Naive thymus-derived CD4-positive, alpha-beta T cell (primary cell): Measurements from ENCODE around the gene ATRN. TPM values are rescaled to one million over a fixed set of nuclear protein-coding genes. Genes with fewer than 3 reads are reported as not detected.

ENCODE experiments used
- ATAC-seq: fragments of 150-1000 bp; cut with Tn5 transposase; 2 replicates; pipeline ENCODE4 v1.10.0; 2021; ENCODE audit warnings: mild to moderate bottlenecking, moderate library complexity
- CTCF ChIA-PET: fragments of 350-600 bp; sonication (Branson Sonifier 250); formaldehyde crosslinking; loops from one replicate; lab custom pipeline; 2021; ENCODE audit warnings: antibody characterized with exemption; lab: Charles Lee
- POLR2A ChIA-PET: fragments of 350-600 bp; sonication (Branson Sonifier 250); formaldehyde crosslinking; loops from one replicate; lab custom pipeline; 2021; ENCODE audit warnings: antibody characterized with exemption, inconsistent platforms; lab: Charles Lee
- DNase-seq, 9 donors: peaks; one replicate each; pipeline versions ENCODE4 v3.0.0 to v3.0.0-alpha.2; 2020 to 2022; ENCODE audit warnings: mixed read lengths in 1 of 9
- H3K27ac ChIP-seq: one replicate; pipeline ENCODE4 v1.7.0; 2013; ENCODE audit warnings: mild to moderate bottlenecking, low read depth, low read length, moderate library complexity
- H3K27me3 ChIP-seq, 2 donors: one replicate each; pipeline ENCODE4 v1.7.0; 2013; ENCODE audit warnings: low read length in 2 of 2, mild to moderate bottlenecking in 2 of 2, moderate library complexity in 2 of 2; ENCODE audit not compliant: control insufficient read depth in 2 of 2, insufficient read depth in 2 of 2
- H3K36me3 ChIP-seq, 3 experiments: 1 replicate in 2 of 3; 2 replicates in 1 of 3; pipeline ENCODE4 v1.7.0; 2013; ENCODE audit warnings: low read length in 3 of 3, mild to moderate bottlenecking in 3 of 3, moderate library complexity in 1 of 3; ENCODE audit not compliant: insufficient read depth in 3 of 3, control insufficient read depth in 2 of 3
- H3K4me1 ChIP-seq, 2 donors: one replicate each; pipeline ENCODE4 v1.7.0; 2013; ENCODE audit warnings: low read length in 2 of 2, mild to moderate bottlenecking in 2 of 2, moderate library complexity in 1 of 2; ENCODE audit not compliant: control insufficient read depth in 2 of 2, insufficient read depth in 2 of 2
- H3K4me3 ChIP-seq: 2 replicates; pipeline ENCODE4 v1.7.0; 2013; ENCODE audit warnings: mild to moderate bottlenecking, low read length
- H3K9me3 ChIP-seq, 3 experiments: 1 replicate in 2 of 3; 2 replicates in 1 of 3; pipeline ENCODE4 v1.7.0; 2013; ENCODE audit warnings: low read length in 3 of 3; ENCODE audit not compliant: control insufficient read depth in 2 of 3
- H3K27ac Mint-ChIP-seq, 9 donors: one replicate each; pipeline ENCODE4 v1.8.0; 2020 to 2022; ENCODE audit warnings: mixed read lengths in 9 of 9, mild to moderate bottlenecking in 8 of 9, moderate library complexity in 5 of 9, inconsistent platforms in 2 of 9
- H3K27me3 Mint-ChIP-seq, 5 donors: one replicate each; pipeline ENCODE4 v1.8.0; 2021 to 2022; ENCODE audit warnings: mixed read lengths in 5 of 5, mild to moderate bottlenecking in 1 of 5
- H3K36me3 Mint-ChIP-seq, 5 donors: one replicate each; pipeline ENCODE4 v1.8.0; 2020 to 2022; ENCODE audit warnings: mixed read lengths in 5 of 5, mild to moderate bottlenecking in 3 of 5, inconsistent platforms in 1 of 5
- H3K4me1 Mint-ChIP-seq, 7 donors: one replicate each; pipeline ENCODE4 v1.8.0; 2020 to 2022; ENCODE audit warnings: mixed read lengths in 7 of 7, mild to moderate bottlenecking in 3 of 7, inconsistent platforms in 1 of 7
- H3K4me3 Mint-ChIP-seq, 10 donors: one replicate each; pipeline ENCODE4 v1.8.0; 2020 to 2022; ENCODE audit warnings: mild to moderate bottlenecking in 10 of 10, mixed read lengths in 10 of 10, moderate library complexity in 6 of 10, inconsistent platforms in 2 of 10
- H3K9me3 Mint-ChIP-seq, 11 donors: one replicate each; pipeline ENCODE4 v1.8.0; 2020 to 2022; ENCODE audit warnings: mixed read lengths in 11 of 11, mild to moderate bottlenecking in 4 of 11, inconsistent platforms in 1 of 11, moderate library complexity in 1 of 11
- intact Hi-C, 2 donors: fragments of 100-400 bp; cut with micrococcal nuclease; formaldehyde crosslinking; loops; one replicate each; pipeline ENCODE4 v1.15.1; 2023
- polyA plus RNA-seq, 2 donors: library from polyadenylated mRNA; unstranded; fragments of 300-500 nt; fragmentation: Illumina TruSeq; gene quantifications; one replicate each; pipeline ENCODE4 v1.2.3, GENCODE V29; 2021
- total RNA-seq, 6 experiments: library from RNA in 5 of 6; stranded (reverse) in 5 of 6; gene quantifications; 1 replicate in 5 of 6; 2 replicates in 1 of 6; pipeline ENCODE4 v1.2.3 and lab custom pipeline; 2021 to 2026

Gene ATRN
- total and polyA plus RNA-seq, 7 experiments from 2014 or later: 9.2 to 17.5 (median 12.9) TPM

DNA sequence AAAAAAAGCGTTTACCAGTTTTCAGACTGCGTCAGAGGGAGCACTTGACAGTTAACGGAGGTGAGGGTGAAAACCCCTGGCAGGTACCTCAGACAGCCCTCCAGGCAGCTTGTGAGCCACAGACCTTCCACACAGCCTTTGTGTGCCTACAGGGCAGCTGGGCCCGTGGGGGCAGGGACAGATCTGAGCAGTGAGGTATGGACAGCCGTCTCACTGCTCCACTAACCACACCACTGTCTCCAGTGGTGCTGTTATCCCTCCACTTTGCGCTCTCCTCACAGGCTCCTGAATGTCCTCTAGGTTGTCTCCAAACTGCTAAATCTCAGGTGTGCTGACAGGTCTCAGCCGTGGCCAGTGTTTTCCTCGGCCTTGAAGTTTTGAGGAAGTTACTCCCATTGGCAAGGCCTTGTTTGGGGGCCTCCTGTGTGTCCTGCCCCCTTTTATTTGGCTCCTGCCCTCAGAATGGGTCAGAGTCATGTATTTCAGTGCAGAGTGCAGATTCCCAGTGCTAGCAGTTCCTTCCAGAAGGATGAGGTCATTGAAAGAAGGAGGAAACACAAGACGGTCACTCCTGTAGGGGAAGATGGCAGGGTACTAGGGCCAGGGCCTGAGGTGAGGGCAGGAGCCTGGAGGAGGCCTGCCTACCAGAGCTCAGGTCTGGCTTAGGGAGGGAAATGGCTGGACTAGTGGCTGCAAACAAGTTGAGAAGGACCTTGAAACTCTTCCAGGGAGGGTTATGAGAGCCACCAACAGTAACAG, 180.6 kb downstream of the ATRN start:
- H3K4me3 ChIP-seq: no peak overlapping the region
- CTCF ChIA-PET: no interaction called here
- no peaks in the 10 kb centered on the region for H3K27me3 ChIP-seq
- DNase-seq (no peak), ATAC-seq (no peak)
- no peaks in the 10 kb centered on the region for H3K4me1 ChIP-seq
- no peak overlapping the region for H3K27ac ChIP-seq
- H3K36me3 Mint-ChIP-seq: peaks cover 4 to 46% (median 19%) of the 10 kb centered on the region in 5 donors
- H3K9me3 ChIP-seq: no peaks in the 10 kb centered on the region
- H3K9me3 Mint-ChIP-seq: peaks cover 0 to 11% (median 3%) of the 10 kb centered on the region in 11 donors
- peaks cover 0 to 2% (median 0%) of the 10 kb centered on the region in 5 donors for H3K27me3 Mint-ChIP-seq
- H3K4me1 Mint-ChIP-seq: peaks cover 0 to 10% (median 0%) of the 10 kb centered on the region in 7 donors
- intact Hi-C loops: no loop called here
- peaks cover 0 to 10% (median 0%) of the 10 kb centered on the region in 3 experiments for H3K36me3 ChIP-seq
- peak overlapping the region in 1 of 9 donors; percentile 33 for H3K27ac Mint-ChIP-seq
- POLR2A ChIA-PET: no interaction called here
- H3K4me3 Mint-ChIP-seq: no peak overlapping the region

DNA sequence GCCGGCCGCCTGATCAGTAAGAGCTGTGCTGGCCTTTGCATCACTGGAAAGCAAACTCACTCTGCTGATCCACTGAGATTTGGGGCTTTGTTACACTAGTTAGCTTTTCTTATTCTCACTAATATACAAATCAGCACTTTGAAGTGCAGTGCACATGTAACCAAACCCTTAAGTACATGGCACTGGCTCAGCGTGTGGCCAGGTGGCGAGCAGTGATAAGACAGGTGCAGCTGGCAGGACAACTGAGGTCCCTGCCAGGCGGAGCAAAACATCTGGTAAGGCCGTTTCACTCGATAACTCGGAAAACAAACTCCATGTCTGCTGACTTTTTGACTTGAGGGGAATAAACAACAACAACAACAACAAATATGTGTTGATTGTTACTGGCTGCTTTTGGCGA, 181.4 kb downstream of the ATRN start:
- intact Hi-C loops: no loop called here
- ATAC-seq (no peak), DNase-seq (no peak)
- no peaks in the 10 kb centered on the region for H3K27me3 ChIP-seq
- H3K9me3 ChIP-seq: no peaks in the 10 kb centered on the region
- Mint-ChIP-seq H3K27ac (peak overlapping the region in 1 of 9 donors; percentile 19), H3K4me3 (no peak overlapping the region), H3K36me3 (peaks cover 4 to 38% (median 13%) of the 10 kb centered on the region in 5 donors), H3K27me3 (peaks cover 0 to 5% (median 0%) of the 10 kb centered on the region in 5 donors), H3K9me3 (peaks cover 0 to 11% (median 3%) of the 10 kb centered on the region in 11 donors), H3K4me1 (peaks cover 0 to 10% (median 0%) of the 10 kb centered on the region in 7 donors)
- peaks cover 0 to 4% (median 0%) of the 10 kb centered on the region in 3 experiments for H3K36me3 ChIP-seq
- ChIA-PET CTCF (interaction anchor here (0.5 kb wide), 1 partner anchor 234 kb away, joined by 3 read pairs; no protein-coding TSS in a partner anchor), POLR2A (no interaction called here)
- no peak overlapping the region for H3K27ac ChIP-seq
- H3K4me1 ChIP-seq: no peaks in the 10 kb centered on the region
- no peak overlapping the region for H3K4me3 ChIP-seq

DNA sequence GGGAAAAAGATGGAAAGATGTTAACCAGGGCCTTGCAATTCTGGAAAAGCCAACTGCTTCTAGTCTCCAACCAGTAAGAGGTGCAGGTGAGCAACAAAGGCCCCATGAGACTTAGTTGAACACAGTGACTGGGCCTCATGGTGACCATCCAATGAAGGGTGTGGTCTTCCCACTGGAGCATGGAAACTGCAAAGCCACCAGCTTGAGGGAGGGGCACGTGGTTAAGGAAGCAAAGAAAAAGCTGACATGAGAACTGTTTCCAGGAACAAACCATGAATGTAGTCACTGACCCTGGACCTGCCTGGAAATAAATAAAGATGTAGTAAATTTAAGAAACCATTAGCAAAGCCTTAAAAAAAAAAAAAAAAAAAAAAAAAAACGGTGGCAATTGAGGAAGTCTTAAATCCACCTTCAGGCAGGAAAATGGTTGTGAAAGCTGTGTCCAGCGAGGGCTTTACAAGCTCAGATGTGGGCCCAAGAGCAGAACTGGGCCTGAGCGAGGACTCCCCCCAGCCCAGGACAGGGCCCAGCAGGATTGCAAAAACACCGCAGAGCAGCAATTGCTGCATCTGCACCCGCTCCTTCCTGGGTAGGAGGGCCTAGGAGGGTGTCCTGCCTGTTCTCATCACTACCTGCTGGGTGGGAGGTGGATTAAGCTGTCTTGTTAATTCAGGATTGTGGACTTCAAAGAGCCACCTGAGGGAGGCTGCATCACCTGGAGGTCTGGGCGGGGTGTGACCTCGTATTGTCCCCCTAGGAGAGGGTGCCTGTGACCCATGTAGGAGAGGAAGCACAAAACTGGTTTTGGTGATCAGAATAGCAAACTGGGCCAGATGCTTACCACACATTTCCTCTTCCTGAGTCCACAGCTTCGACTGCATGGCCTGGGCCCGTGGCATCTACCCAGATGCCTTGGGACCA, 182.1 kb downstream of the ATRN start:
- Mint-ChIP-seq H3K27me3 (peaks cover 0 to 8% (median 0%) of the 10 kb centered on the region in 5 donors), H3K36me3 (peaks cover 4 to 33% (median 8%) of the 10 kb centered on the region in 5 donors), H3K27ac (peak overlapping the region in 2 of 9 donors; percentile 17 to 21), H3K4me3 (no peak overlapping the region), H3K4me1 (peaks cover 0 to 10% (median 0%) of the 10 kb centered on the region in 7 donors), H3K9me3 (peaks cover 0 to 11% (median 3%) of the 10 kb centered on the region in 11 donors)
- Histone ChIP-seq H3K27me3 (no peaks in the 10 kb centered on the region), H3K9me3 (no peaks in the 10 kb centered on the region), H3K4me3 (no peak overlapping the region), H3K27ac (no peak overlapping the region), H3K4me1 (no peaks in the 10 kb centered on the region), H3K36me3 (no peaks in the 10 kb centered on the region)
- intact Hi-C loops: no loop called here
- ATAC-seq (no peak), DNase-seq (no peak)
- POLR2A ChIA-PET: no interaction called here
- CTCF ChIA-PET: interaction anchor here (0.5 kb wide), 1 partner anchor 234 kb away, joined by 3 read pairs; no protein-coding TSS in a partner anchor

DNA sequence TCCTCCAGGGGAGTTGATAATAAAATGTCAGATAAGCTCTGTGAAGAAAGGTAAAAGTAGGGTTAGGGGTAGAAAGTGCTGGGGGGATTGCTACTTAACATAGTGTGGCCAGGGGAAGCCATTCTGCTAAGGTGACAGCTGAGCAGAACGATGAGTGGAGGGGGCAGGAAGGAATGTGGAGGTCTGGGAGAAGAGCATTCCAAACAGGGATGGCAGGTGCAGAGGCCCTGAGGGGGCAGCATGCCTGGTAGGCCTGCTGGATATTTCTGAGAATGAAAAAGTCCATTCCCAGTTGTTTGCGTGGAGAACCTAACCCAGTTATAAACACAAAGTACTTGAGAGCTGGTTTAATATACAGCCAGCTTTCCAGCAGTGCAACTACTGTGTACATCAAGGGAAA, 183.1 kb downstream of the ATRN start:
- Histone ChIP-seq H3K27me3 (no peaks in the 10 kb centered on the region), H3K36me3 (no peaks in the 10 kb centered on the region), H3K4me3 (no peak overlapping the region), H3K27ac (no peak overlapping the region), H3K9me3 (no peaks in the 10 kb centered on the region), H3K4me1 (no peaks in the 10 kb centered on the region)
- ChIA-PET POLR2A (no interaction called here), CTCF (no interaction called here)
- DNase-seq (no peak), ATAC-seq (no peak)
- peaks cover 0 to 11% (median 3%) of the 10 kb centered on the region in 11 donors for H3K9me3 Mint-ChIP-seq
- H3K4me3 Mint-ChIP-seq: no peak overlapping the region
- peak overlapping the region in 1 of 9 donors; percentile 5 for H3K27ac Mint-ChIP-seq
- peaks cover 0 to 11% (median 4%) of the 10 kb centered on the region in 5 donors for H3K27me3 Mint-ChIP-seq
- H3K4me1 Mint-ChIP-seq: peaks cover 0 to 12% (median 3%) of the 10 kb centered on the region in 7 donors
- intact Hi-C loops: no loop called here
- peaks cover 2 to 25% (median 8%) of the 10 kb centered on the region in 5 donors for H3K36me3 Mint-ChIP-seq

DNA sequence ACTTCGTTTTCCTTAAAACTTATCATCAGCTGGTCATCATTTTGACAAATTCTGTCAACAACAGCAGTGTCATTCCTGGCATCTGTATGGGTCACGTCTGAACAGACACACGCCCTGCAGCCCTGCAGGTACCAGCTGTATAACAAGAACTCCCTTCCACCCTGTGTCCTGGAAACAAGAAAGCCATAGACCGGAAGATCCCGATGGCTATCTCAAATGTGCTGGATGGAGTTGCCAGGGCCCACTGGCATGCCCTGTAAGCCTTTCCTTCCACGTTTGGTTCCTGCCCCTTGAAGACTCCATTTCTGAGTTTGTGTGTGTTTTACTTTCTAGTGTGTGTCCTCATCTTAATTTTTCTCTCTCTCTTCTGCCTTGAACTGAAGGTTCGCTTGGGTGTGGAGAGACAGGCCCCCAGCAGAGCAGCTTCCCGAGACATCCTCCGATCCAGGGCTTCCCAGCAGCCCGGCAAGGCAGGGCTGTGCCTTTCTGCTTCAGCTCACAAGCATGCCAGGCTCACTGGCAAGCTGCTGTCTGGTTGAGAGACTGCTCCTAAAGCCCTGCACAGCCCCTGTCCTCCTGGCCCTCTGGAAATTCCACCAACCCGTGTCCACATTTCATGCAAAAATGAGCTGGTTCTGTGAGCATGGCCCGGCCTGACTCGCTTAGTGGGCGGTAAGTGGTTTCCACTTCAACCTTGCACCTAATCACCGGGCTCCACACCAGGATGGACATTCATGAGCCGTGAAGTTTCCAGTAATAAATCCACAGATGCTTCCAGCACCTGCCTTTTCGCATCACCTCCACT, 183.7 kb downstream of the ATRN start:
- ChIA-PET CTCF (no interaction called here), POLR2A (no interaction called here)
- peaks cover 0 to 11% (median 3%) of the 10 kb centered on the region in 11 donors for H3K9me3 Mint-ChIP-seq
- H3K36me3 Mint-ChIP-seq: peaks cover 2 to 19% (median 8%) of the 10 kb centered on the region in 5 donors
- no peak overlapping the region for H3K4me3 ChIP-seq
- no peak overlapping the region for H3K27ac Mint-ChIP-seq
- no peak overlapping the region for H3K27ac ChIP-seq
- no peaks in the 10 kb centered on the region for H3K36me3 ChIP-seq
- no peak overlapping the region for H3K4me3 Mint-ChIP-seq
- no peaks in the 10 kb centered on the region for H3K27me3 ChIP-seq
- intact Hi-C loops: no loop called here
- DNase-seq (no peak), ATAC-seq (no peak)
- H3K4me1 ChIP-seq: no peaks in the 10 kb centered on the region
- no peaks in the 10 kb centered on the region for H3K9me3 ChIP-seq
- peaks cover 0 to 16% (median 5%) of the 10 kb centered on the region in 7 donors for H3K4me1 Mint-ChIP-seq
- H3K27me3 Mint-ChIP-seq: peaks cover 2 to 17% (median 10%) of the 10 kb centered on the region in 5 donors

DNA sequence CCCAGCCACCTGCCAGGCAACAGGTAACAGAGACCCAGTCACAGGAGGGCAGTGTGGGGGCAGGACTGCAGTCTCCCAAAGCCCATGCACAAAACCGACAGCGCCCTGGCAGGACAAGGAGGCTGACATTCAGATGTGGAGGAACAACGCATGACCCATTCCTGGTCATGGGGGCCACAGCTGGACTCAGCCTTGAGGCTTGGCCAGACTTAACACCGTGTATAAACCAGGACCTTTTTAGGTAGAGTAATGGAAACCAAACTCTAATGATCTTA, 184.2 kb downstream of the ATRN start:
- DNase-seq (no peak), ATAC-seq (no peak)
- no peaks in the 10 kb centered on the region for H3K36me3 ChIP-seq
- Mint-ChIP-seq H3K4me1 (peaks cover 0 to 16% (median 5%) of the 10 kb centered on the region in 7 donors), H3K4me3 (no peak overlapping the region), H3K36me3 (peaks cover 2 to 19% (median 8%) of the 10 kb centered on the region in 5 donors), H3K27ac (no peak overlapping the region), H3K27me3 (peaks cover 6 to 21% (median 13%) of the 10 kb centered on the region in 5 donors), H3K9me3 (peaks cover 0 to 11% (median 3%) of the 10 kb centered on the region in 11 donors)
- H3K4me3 ChIP-seq: no peak overlapping the region
- intact Hi-C loops: no loop called here
- H3K27me3 ChIP-seq: no peaks in the 10 kb centered on the region
- H3K27ac ChIP-seq: no peak overlapping the region
- ChIA-PET CTCF (no interaction called here), POLR2A (no interaction called here)
- no peaks in the 10 kb centered on the region for H3K4me1 ChIP-seq
- no peaks in the 10 kb centered on the region for H3K9me3 ChIP-seq
